Neural cell (in vitro differentiated cells): ENCODE results near the gene MAP3K19. TPM values are rescaled to one million over a fixed set of nuclear protein-coding genes. Genes with fewer than 3 reads are reported as not detected.

Experiments used
- H2AFZ ChIP-seq: fragments of 200-600, 300-800 bp; sonication (generic), shearing (Covaris generic); 2 replicates; pipeline ENCODE4 v1.6.0; 2014; ENCODE audit warnings: low read depth, mild to moderate bottlenecking, antibody characterized with exemption, low read length, moderate library complexity
- H3F3A ChIP-seq: fragments of 200-600 bp; shearing (Covaris generic); 2 replicates; pipeline ENCODE4 v1.6.1; 2016; ENCODE audit warnings: mild to moderate bottlenecking, moderate library complexity, mixed read lengths, antibody characterized with exemption, low read length; ENCODE audit not compliant: insufficient read depth, poor library complexity, severe bottlenecking
- H3K27ac ChIP-seq: fragments of 200-600, 300-800 bp; sonication (generic), shearing (Covaris generic); 2 replicates; pipeline ENCODE4 v1.5.1; 2014; ENCODE audit warnings: mild to moderate bottlenecking, low read length, moderate library complexity
- H3K27me3 ChIP-seq: fragments of 300-800, 200-600 bp; sonication (generic), shearing (Covaris generic); 2 replicates; pipeline ENCODE4 v1.6.0; 2014; ENCODE audit warnings: mild to moderate bottlenecking, low read depth, low read length, moderate library complexity; ENCODE audit not compliant: insufficient read depth
- H3K36me3 ChIP-seq: fragments of 300-800, 200-600 bp; sonication (generic), shearing (Covaris generic); 2 replicates; pipeline ENCODE4 v1.5.1; 2014; ENCODE audit warnings: mild to moderate bottlenecking, antibody characterized with exemption, low read length, moderate library complexity; ENCODE audit not compliant: insufficient read depth
- H3K4me2 ChIP-seq: fragments of 300-800, 200-600 bp; sonication (generic), shearing (Covaris generic); 2 replicates; pipeline ENCODE4 v1.6.0; 2014; ENCODE audit warnings: mild to moderate bottlenecking, low read length
- H3K4me3 ChIP-seq: fragments of 300-800, 200-600 bp; sonication (generic), shearing (Covaris generic); 2 replicates; pipeline ENCODE4 v1.5.1; 2014; ENCODE audit warnings: mild to moderate bottlenecking, low read length, moderate library complexity
- H3K79me2 ChIP-seq: fragments of 200-600 bp; shearing (Covaris generic); replicated peaks from 2 replicates; pipeline ENCODE4 v1.6.0; 2014; ENCODE audit warnings: mild to moderate bottlenecking, low read length, moderate library complexity; ENCODE audit not compliant: insufficient read depth
- H3K9ac ChIP-seq: fragments of 300-800, 200-600 bp; sonication (generic), shearing (Covaris generic); 2 replicates; pipeline ENCODE4 v1.6.1; 2016; ENCODE audit warnings: mild to moderate bottlenecking, low read length, mixed read lengths
- H3K9me2 ChIP-seq: fragments of 200-600 bp; shearing (Covaris generic); 2 replicates; pipeline ENCODE4 v1.6.1; 2016; ENCODE audit warnings: mild to moderate bottlenecking, low read length, mixed read lengths; ENCODE audit not compliant: insufficient read depth
- H3K9me3 ChIP-seq: fragments of 200-600, 300-800 bp; sonication (generic), shearing (Covaris generic); 2 replicates; pipeline ENCODE4 v1.6.1; 2016; ENCODE audit warnings: mild to moderate bottlenecking, mixed run types, low read length, moderate library complexity, mixed read lengths
- H4K20me1 ChIP-seq: fragments of 200-600 bp; shearing (Covaris generic); 2 replicates; pipeline ENCODE4 v1.6.1; 2016; ENCODE audit warnings: mild to moderate bottlenecking, mixed run types; ENCODE audit not compliant: insufficient read depth
- CTCF ChIP-seq: fragments of 450-650 bp; IDR thresholded peaks from 2 replicates; pipeline ENCODE4 v1.5.1; 2014; ENCODE audit warnings: antibody characterized with exemption, mild to moderate bottlenecking, moderate library complexity; ENCODE audit not compliant: poor library complexity, severe bottlenecking
- EP300 ChIP-seq: fragments of 450-650 bp; conservative IDR thresholded peaks from 2 replicates; pipeline ENCODE4 v1.6.1; 2014; ENCODE audit warnings: antibody characterized with exemption, mild to moderate bottlenecking, moderate library complexity; ENCODE audit not compliant: poor library complexity, severe bottlenecking
- EZH2 ChIP-seq: fragments of 200-600, 300-800 bp; shearing (Covaris generic), sonication (generic); IDR thresholded peaks from 2 replicates; pipeline ENCODE4 v1.6.1; 2014; ENCODE audit warnings: antibody characterized with exemption, low read length, borderline replicate concordance, mild to moderate bottlenecking; ENCODE audit not compliant: insufficient read depth, poor library complexity, severe bottlenecking
- MXI1 ChIP-seq: fragments of 450-650 bp; conservative IDR thresholded peaks from 2 replicates; pipeline ENCODE4 v1.6.1; 2014; ENCODE audit warnings: antibody characterized with exemption, mild to moderate bottlenecking; ENCODE audit not compliant: poor library complexity, severe bottlenecking
- POLR2AphosphoS5 ChIP-seq: IDR thresholded peaks from 2 replicates; pipeline ENCODE4 v1.6.1; 2012
- RAD21 ChIP-seq: fragments of 450-650 bp; conservative IDR thresholded peaks from 2 replicates; pipeline ENCODE4 v1.6.1; 2014; ENCODE audit warnings: antibody characterized with exemption, mild to moderate bottlenecking, moderate library complexity
- REST ChIP-seq: IDR thresholded peaks from 2 replicates; pipeline ENCODE4 v1.6.1; 2012; ENCODE audit warnings: borderline replicate concordance
- SMC3 ChIP-seq: fragments of 450-650 bp; conservative IDR thresholded peaks from 2 replicates; pipeline ENCODE4 v1.6.1; 2014; ENCODE audit warnings: antibody characterized with exemption, mild to moderate bottlenecking, moderate library complexity; ENCODE audit not compliant: poor library complexity
- TAF1 ChIP-seq: IDR thresholded peaks from 2 replicates; pipeline ENCODE4 v1.6.1; 2012; ENCODE audit warnings: low read depth
- polyA plus RNA-seq: library from polyadenylated mRNA; depleted of rRNA; stranded (reverse); fragments of >200 nt; gene quantifications from 2 replicates; pipeline ENCODE4 v1.2.3, GENCODE V29; 2014

MAP3K19 gene
- polyA plus RNA-seq, 1 donor from 2014 or later, result not detected

- Histone ChIP-seq H3K79me2 (no peaks in the 10 kb centered on the region), H3K9me2 (no peaks in the 10 kb centered on the region), H3K27me3 (no peaks in the 10 kb centered on the region), H3K4me3 (no peak overlapping the region), H4K20me1 (no peaks in the 10 kb centered on the region), H3K36me3 (no peaks in the 10 kb centered on the region), H3K9me3 (peaks cover 6% of the 10 kb centered on the region), H2AFZ (no peak overlapping the region), H3K9ac (no peak overlapping the region), H3K27ac (no peak overlapping the region), H3F3A (no peaks in the 10 kb centered on the region), H3K4me2 (no peak overlapping the region)
- TF ChIP-seq REST, result no peak
- no peak for TF ChIP-seq SMC3
- no peak for TF ChIP-seq CTCF
- no peak for TF ChIP-seq MXI1
Observed at GRCh38 chr2:135011633-135012032, 35.6 kb downstream of the MAP3K19 start.

GRCh38 chr2:135010200-135010942 lies 36.9 kb downstream of the MAP3K19 start:
- Histone ChIP-seq H3K9me3 (no peaks in the 10 kb centered on the region), H3K79me2 (no peaks in the 10 kb centered on the region), H3K9me2 (no peaks in the 10 kb centered on the region), H3F3A (no peaks in the 10 kb centered on the region), H3K27ac (no peak overlapping the region), H3K4me2 (no peak overlapping the region), H3K27me3 (no peaks in the 10 kb centered on the region), H4K20me1 (no peaks in the 10 kb centered on the region), H3K36me3 (no peaks in the 10 kb centered on the region), H2AFZ (no peak overlapping the region), H3K4me3 (no peak overlapping the region), H3K9ac (no peak overlapping the region)
- TF ChIP-seq MXI1 (no peak), EZH2 (no peak), CTCF (no peak), POLR2AphosphoS5 (no peak), TAF1 (no peak), REST (no peak), SMC3 (no peak), EP300 (no peak), RAD21 (no peak)
